NCI-H1092 treated with DMSO at 0.1 percent for 48 hours (cell line): ENCODE results near the gene CSNK1G3.
A peak's percentile ranks its signal among the peaks of the same experiment; 100 is the strongest.
"Not testable (repeated sequence)": the region's sequence is repeated elsewhere in the genome, so short reads cannot be mapped to it uniquely, and the experiment has no call there.

ENCODE experiments used
- DNase-seq: peaks from one replicate; lab custom pipeline; 2025; lab: John Stamatoyannopoulos, UW

CSNK1G3 gene

GRCh38 chr5:123511648-123512605 is at the start of gene CSNK1G3:
Gene CSNK1G3 (plus strand): TSS chr5:123512177. CDS start chr5:123545664, 33,487 bp downstream.
- DNase-seq = peak; percentile 94

- not testable (repeated sequence) for DNase-seq
Observed at GRCh38 chr5:123466839-123467238, 45.1 kb upstream of the CSNK1G3 start.

GRCh38 chr5:123471385-123471784 is 40.6 kb upstream of the CSNK1G3 start:
- DNase-seq = no peak

- DNase-seq = no peak
Observed at GRCh38 chr5:123472150-123472924, 39.6 kb upstream of the CSNK1G3 start.

GRCh38 chr5:123474228-123474627 is 37.7 kb upstream of the CSNK1G3 start:
- no peak for DNase-seq

GRCh38 chr5:123476731-123477130 is 35.2 kb upstream of the CSNK1G3 start:
- no peak for DNase-seq

GRCh38 chr5:123478546-123478945 is 33.4 kb upstream of the CSNK1G3 start:
- DNase-seq = no peak

GRCh38 chr5:123482258-123482657 is 29.7 kb upstream of the CSNK1G3 start:
- DNase-seq = no peak

- DNase-seq = no peak
Observed at GRCh38 chr5:123483446-123484077, 28.4 kb upstream of the CSNK1G3 start.

- no peak for DNase-seq
Observed at GRCh38 chr5:123485275-123485674, 26.7 kb upstream of the CSNK1G3 start.

- no peak for DNase-seq
Observed at GRCh38 chr5:123486951-123487655, 24.9 kb upstream of the CSNK1G3 start.

- DNase-seq = no peak
Observed at GRCh38 chr5:123490974-123491373, 21.0 kb upstream of the CSNK1G3 start.

- not testable (repeated sequence) for DNase-seq
Observed at GRCh38 chr5:123495211-123495610, 16.8 kb upstream of the CSNK1G3 start.

- DNase-seq = peak; percentile 28
Observed at GRCh38 chr5:123496892-123497291, 15.1 kb upstream of the CSNK1G3 start.

- no peak for DNase-seq
Observed at GRCh38 chr5:123500471-123500870, 11.5 kb upstream of the CSNK1G3 start.

- DNase-seq = no peak
Observed at GRCh38 chr5:123502120-123502519, 9.9 kb upstream of the CSNK1G3 start.

GRCh38 chr5:123503299-123503698 is 8.7 kb upstream of the CSNK1G3 start:
- no peak for DNase-seq

- peak; percentile 36 for DNase-seq
Observed at GRCh38 chr5:123505633-123506032, 6.3 kb upstream of the CSNK1G3 start.

- DNase-seq = no peak
Observed at GRCh38 chr5:123508441-123508840, 3.5 kb upstream of the CSNK1G3 start.

- no peak for DNase-seq
Observed at GRCh38 chr5:123511290-123511647, 708 bp upstream of the CSNK1G3 start.

GRCh38 chr5:123512611-123513461 is 859 bp downstream of the CSNK1G3 start:
- no peak for DNase-seq
